ENCODE results near the gene TMEM161B.

GRCh38 chr5:88250010-88250409, 18.6 kb downstream of the TMEM161B start:
- TF ChIP-seq CTCF (conservative IDR thresholded peaks at IDR 0.05; ENCODE audit: low read length) = no peak
- no peak for TF ChIP-seq EZH2phosphoT487 (IDR thresholded peaks at IDR 0.05; ENCODE audit: borderline replicate concordance)
